Measurements from ENCODE around the gene FASTKD3. TPM values are rescaled to one million over a fixed set of nuclear protein-coding genes. Genes with fewer than 3 reads are reported as not detected.

The FASTKD3 gene
- total RNA-seq, 1 experiment from 2014 or later, result 30.7 TPM

Other genes starting within 250 kb of the FASTKD3 start
- gene CFAP90, start 17.9 kb downstream of the FASTKD3 start, total RNA-seq (2014; rRNA removed; shearing (Covaris generic)), result 0.44 TPM in 1 of 2 replicates, not detected in the other
- gene MTRR, start 117 bp upstream of the FASTKD3 start, total RNA-seq (2014; rRNA removed; shearing (Covaris generic)), result 45.1 and 55.0 TPM in 2 replicates

Data from M059J (cell line).